Measurements from ENCODE around the gene LMF2.

Gene LMF2

GRCh38 chr22:50516068-50516467 lies 8.6 kb upstream of the LMF2 start:
- H3F3A ChIP-seq (ENCODE audit: insufficient read depth), result no peaks in the 10 kb centered on the region
- H3K79me2 ChIP-seq (ENCODE audit: insufficient read depth, low read length), result peaks cover 52% of the 10 kb centered on the region
- no peak overlapping the region for H3K4me3 ChIP-seq (ENCODE audit: insufficient read depth, low read length, poor library complexity, severe bottlenecking)
- no peak for TF ChIP-seq EZH2phosphoT487 (conservative IDR thresholded peaks at IDR 0.05; ENCODE audit: low read length)
- TF ChIP-seq, protein P1, sequence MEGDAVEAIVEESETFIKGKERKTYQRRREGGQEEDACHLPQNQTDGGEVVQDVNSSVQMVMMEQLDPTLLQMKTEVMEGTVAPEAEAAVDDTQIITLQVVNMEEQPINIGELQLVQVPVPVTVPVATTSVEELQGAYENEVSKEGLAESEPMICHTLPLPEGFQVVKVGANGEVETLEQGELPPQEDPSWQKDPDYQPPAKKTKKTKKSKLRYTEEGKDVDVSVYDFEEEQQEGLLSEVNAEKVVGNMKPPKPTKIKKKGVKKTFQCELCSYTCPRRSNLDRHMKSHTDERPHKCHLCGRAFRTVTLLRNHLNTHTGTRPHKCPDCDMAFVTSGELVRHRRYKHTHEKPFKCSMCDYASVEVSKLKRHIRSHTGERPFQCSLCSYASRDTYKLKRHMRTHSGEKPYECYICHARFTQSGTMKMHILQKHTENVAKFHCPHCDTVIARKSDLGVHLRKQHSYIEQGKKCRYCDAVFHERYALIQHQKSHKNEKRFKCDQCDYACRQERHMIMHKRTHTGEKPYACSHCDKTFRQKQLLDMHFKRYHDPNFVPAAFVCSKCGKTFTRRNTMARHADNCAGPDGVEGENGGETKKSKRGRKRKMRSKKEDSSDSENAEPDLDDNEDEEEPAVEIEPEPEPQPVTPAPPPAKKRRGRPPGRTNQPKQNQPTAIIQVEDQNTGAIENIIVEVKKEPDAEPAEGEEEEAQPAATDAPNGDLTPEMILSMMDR (IDR thresholded peaks at IDR 0.05; ENCODE audit: insufficient read depth, low read length, poor library complexity, severe bottlenecking), result no peak
- no peaks in the 10 kb centered on the region for H3K27me3 ChIP-seq (ENCODE audit: low read length)
- H3K9ac ChIP-seq (ENCODE audit: low read length), result no peak overlapping the region
- H3K4me2 ChIP-seq (ENCODE audit: low read depth, low read length, poor library complexity, severe bottlenecking), result no peak overlapping the region
- peaks cover 8% of the 10 kb centered on the region; the same call in 1 of the 2 replicates for H3K36me3 ChIP-seq (ENCODE audit: low read length)
- H3K9me2 ChIP-seq (replicated peaks; ENCODE audit: insufficient read depth, low read length), result no peaks in the 10 kb centered on the region
- H3K27ac ChIP-seq (ENCODE audit: low read depth, low read length), result no peak overlapping the region
- no peak overlapping the region for H2AFZ ChIP-seq (ENCODE audit: low read depth, low read length, severe bottlenecking)
- no peaks in the 10 kb centered on the region for H4K20me1 ChIP-seq (ENCODE audit: low read depth, low read length)
- H3K9me3 ChIP-seq (ENCODE audit: insufficient read depth, low read length), result no peaks in the 10 kb centered on the region

GRCh38 chr22:50513175-50513574 lies 5.7 kb upstream of the LMF2 start:
- Histone ChIP-seq H2AFZ (ENCODE audit: low read depth, low read length, severe bottlenecking) (no peak overlapping the region), H3F3A (ENCODE audit: insufficient read depth) (peaks cover 9% of the 10 kb centered on the region), H3K4me3 (ENCODE audit: insufficient read depth, low read length, poor library complexity, severe bottlenecking) (no peak overlapping the region), H3K4me2 (ENCODE audit: low read depth, low read length, poor library complexity, severe bottlenecking) (no peak overlapping the region), H3K9me3 (ENCODE audit: insufficient read depth, low read length) (no peaks in the 10 kb centered on the region), H3K9me2 (replicated peaks; ENCODE audit: insufficient read depth, low read length) (no peaks in the 10 kb centered on the region), H3K79me2 (ENCODE audit: insufficient read depth, low read length) (peaks cover 79% of the 10 kb centered on the region), H3K27me3 (ENCODE audit: low read length) (no peaks in the 10 kb centered on the region), H3K9ac (ENCODE audit: low read length) (no peak overlapping the region), H3K36me3 (ENCODE audit: low read length) (peaks cover 8% of the 10 kb centered on the region; the same call in 1 of the 2 replicates), H3K27ac (ENCODE audit: low read depth, low read length) (no peak overlapping the region), H4K20me1 (ENCODE audit: low read depth, low read length) (no peaks in the 10 kb centered on the region)
- TF ChIP-seq, protein P1 (IDR thresholded peaks at IDR 0.05; ENCODE audit: insufficient read depth, low read length, poor library complexity, severe bottlenecking), result no peak
- TF ChIP-seq EZH2phosphoT487 (conservative IDR thresholded peaks at IDR 0.05; ENCODE audit: low read length), result no peak

- no peaks in the 10 kb centered on the region for H3K9me2 ChIP-seq (replicated peaks; ENCODE audit: insufficient read depth, low read length)
- peak overlapping the region; percentile 76 for H3K9ac ChIP-seq (ENCODE audit: low read length)
- peak overlapping the region; percentile 96 for H3K4me2 ChIP-seq (ENCODE audit: low read depth, low read length, poor library complexity, severe bottlenecking)
- no peaks in the 10 kb centered on the region for H3K9me3 ChIP-seq (ENCODE audit: insufficient read depth, low read length)
- H3K4me3 ChIP-seq (ENCODE audit: insufficient read depth, low read length, poor library complexity, severe bottlenecking), result peak overlapping the region; percentile 81
- peaks cover 9% of the 10 kb centered on the region for H3F3A ChIP-seq (ENCODE audit: insufficient read depth)
- TF ChIP-seq, protein P1 (IDR thresholded peaks at IDR 0.05; ENCODE audit: insufficient read depth, low read length, poor library complexity, severe bottlenecking), result no peak
- no peak for TF ChIP-seq EZH2phosphoT487 (conservative IDR thresholded peaks at IDR 0.05; ENCODE audit: low read length)
- H3K79me2 ChIP-seq (ENCODE audit: insufficient read depth, low read length), result peaks cover 59% of the 10 kb centered on the region
- H4K20me1 ChIP-seq (ENCODE audit: low read depth, low read length), result no peaks in the 10 kb centered on the region
- H3K27me3 ChIP-seq (ENCODE audit: low read length), result no peaks in the 10 kb centered on the region
- peaks cover 8% of the 10 kb centered on the region; the same call in 1 of the 2 replicates for H3K36me3 ChIP-seq (ENCODE audit: low read length)
- no peak overlapping the region for H2AFZ ChIP-seq (ENCODE audit: low read depth, low read length, severe bottlenecking)
- peak overlapping the region; percentile 86 for H3K27ac ChIP-seq (ENCODE audit: low read depth, low read length)
Measured at GRCh38 chr22:50508897-50509296, 1.4 kb upstream of the LMF2 start.
